B cell (primary cell): ENCODE measurements around the gene EPM2A.

Source experiments
- CTCF ChIP-seq: fragments of 200-600 bp; IDR thresholded peaks from one replicate; pipeline ENCODE4 v1.8.0; 2022; ENCODE audit warnings: antibody characterized with exemption, mild to moderate bottlenecking
- EZH2 ChIP-seq: IDR thresholded peaks from 2 replicates; pipeline ENCODE4 v1.6.1; 2012; ENCODE audit warnings: borderline replicate concordance, low read depth, mild to moderate bottlenecking, moderate library complexity, low read length; ENCODE audit not compliant: insufficient read depth, poor library complexity, severe bottlenecking

DNA sequence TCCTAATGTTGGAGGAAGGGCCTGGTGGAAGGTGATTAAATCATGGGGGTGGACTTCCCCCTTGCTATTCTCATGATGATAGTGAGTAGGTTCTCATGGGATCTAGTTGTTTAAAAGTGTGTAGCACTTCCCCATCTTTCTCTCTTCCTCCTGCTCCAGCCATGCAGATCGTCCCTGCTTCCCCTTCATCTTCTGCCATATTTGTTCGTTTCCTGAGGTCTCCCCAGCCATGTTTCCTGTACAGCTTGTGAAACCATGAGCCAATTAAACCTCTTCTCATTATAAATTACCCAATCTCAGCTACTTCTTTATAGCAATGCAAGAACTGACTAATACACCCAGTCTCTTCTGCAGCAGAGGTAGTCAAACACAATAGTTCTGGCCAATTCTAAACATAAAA, 5.4 kb downstream of the EPM2A start:
- no peak for TF ChIP-seq CTCF
- TF ChIP-seq EZH2, result no peak
